Liver (tissue), 9 donors: Measurements from ENCODE around the gene CPSF4. TPM values are rescaled to one million over a fixed set of nuclear protein-coding genes. Genes with fewer than 3 reads are reported as not detected.
A peak's percentile ranks its signal among the peaks of the same experiment; 100 is the strongest.

Experiments used
- DNase-seq: peaks from one replicate; pipeline ENCODE4 v3.0.0-alpha.2; 2017; ENCODE audit warnings: low spot score
- H3K27ac ChIP-seq, 2 donors: one replicate each; pipeline ENCODE4 v1.7.0; 2013; ENCODE audit warnings: inconsistent platforms in 2 of 2, low read length in 2 of 2, control low read depth in 1 of 2, low read depth in 1 of 2, mild to moderate bottlenecking in 1 of 2
- H3K27me3 ChIP-seq, 4 donors: one replicate each; pipeline versions ENCODE4 v1.6.1 to v1.7.0; 2013; ENCODE audit warnings: low read length in 3 of 4, inconsistent platforms in 1 of 4, mild to moderate bottlenecking in 1 of 4, moderate library complexity in 1 of 4; ENCODE audit not compliant: control insufficient read depth in 4 of 4, insufficient read depth in 4 of 4
- H3K36me3 ChIP-seq, 4 donors: one replicate each; pipeline versions ENCODE4 v1.6.1 to v1.7.0; 2013; ENCODE audit warnings: low read length in 3 of 4, mild to moderate bottlenecking in 3 of 4, low read depth in 1 of 4, moderate library complexity in 1 of 4; ENCODE audit not compliant: control insufficient read depth in 4 of 4, insufficient read depth in 3 of 4
- H3K4me1 ChIP-seq, 4 donors: one replicate each; pipeline versions ENCODE4 v1.6.1 to v1.7.0; 2013; ENCODE audit warnings: low read length in 3 of 4, mild to moderate bottlenecking in 3 of 4, moderate library complexity in 1 of 4; ENCODE audit not compliant: control insufficient read depth in 4 of 4, insufficient read depth in 4 of 4
- H3K4me3 ChIP-seq, 3 donors: one replicate each; pipeline versions ENCODE4 v1.6.1 to v1.7.0; 2013; ENCODE audit warnings: low read length in 3 of 3, control low read depth in 1 of 3, low read depth in 1 of 3, mild to moderate bottlenecking in 1 of 3
- H3K9ac ChIP-seq, 2 donors: one replicate each; pipeline ENCODE4 v1.7.0; 2013; ENCODE audit warnings: low read length in 2 of 2, mild to moderate bottlenecking in 2 of 2, moderate library complexity in 2 of 2, control low read depth in 1 of 2, low read depth in 1 of 2
- H3K9me3 ChIP-seq, 4 donors: one replicate each; pipeline versions ENCODE4 v1.6.1 to v1.7.0; 2013; ENCODE audit warnings: low read length in 3 of 4; ENCODE audit not compliant: control insufficient read depth in 4 of 4
- ATF3 ChIP-seq: IDR thresholded peaks from 2 replicates; pipeline ENCODE4 v1.6.1; 2016; ENCODE audit warnings: antibody characterized with exemption
- CTCF ChIP-seq: fragments of 150-350 bp; IDR thresholded peaks from 2 replicates; pipeline ENCODE4 v1.5.1; 2017; ENCODE audit warnings: improper control_type of control experiment, low read depth, low read length; ENCODE audit not compliant: missing input control
- EGR1 ChIP-seq, 2 donors: IDR thresholded peaks; 2 replicates each; pipeline ENCODE4 v1.6.1; 2016 to 2018; ENCODE audit warnings: antibody characterized with exemption in 2 of 2, low read depth in 2 of 2
- FOXA1 ChIP-seq: IDR thresholded peaks from 2 replicates; pipeline ENCODE4 v1.6.1; 2016; ENCODE audit warnings: antibody characterized with exemption
- FOXA2 ChIP-seq: IDR thresholded peaks from 2 replicates; pipeline ENCODE4 v1.6.1; 2016; ENCODE audit warnings: antibody characterized with exemption
- GABPA ChIP-seq, 2 donors: IDR thresholded peaks in 1 of 2; conservative IDR thresholded peaks in 1 of 2; 2 replicates each; pipeline ENCODE4 v1.6.1; 2016; ENCODE audit warnings: antibody characterized with exemption in 2 of 2, mild to moderate bottlenecking in 1 of 2, moderate library complexity in 1 of 2
- HNF4A ChIP-seq, 2 donors: conservative IDR thresholded peaks; 2 replicates each; pipeline ENCODE4 v1.6.1; 2016; ENCODE audit warnings: antibody characterized with exemption in 2 of 2, mild to moderate bottlenecking in 2 of 2
- HNF4G ChIP-seq: IDR thresholded peaks from 2 replicates; pipeline ENCODE4 v1.6.1; 2016; ENCODE audit warnings: antibody characterized with exemption
- JUND ChIP-seq, 2 donors: IDR thresholded peaks; 2 replicates each; pipeline ENCODE4 v1.6.1; 2016; ENCODE audit warnings: antibody characterized with exemption in 2 of 2
- MAX ChIP-seq: IDR thresholded peaks from 2 replicates; pipeline ENCODE4 v1.6.1; 2016; ENCODE audit warnings: antibody characterized with exemption
- NR2F2 ChIP-seq: IDR thresholded peaks from 2 replicates; pipeline ENCODE4 v1.6.1; 2016; ENCODE audit warnings: antibody characterized with exemption
- RAD21 ChIP-seq, 2 donors: IDR thresholded peaks; 2 replicates each; pipeline ENCODE4 v1.6.1; 2016; ENCODE audit warnings: antibody characterized with exemption in 2 of 2, mild to moderate bottlenecking in 2 of 2
- REST ChIP-seq: IDR thresholded peaks from 2 replicates; pipeline ENCODE4 v1.6.1; 2016; ENCODE audit warnings: antibody characterized with exemption, mild to moderate bottlenecking
- RXRA ChIP-seq, 2 donors: IDR thresholded peaks; 2 replicates each; pipeline ENCODE4 v1.6.1; 2017 to 2018; ENCODE audit warnings: antibody characterized with exemption in 2 of 2, mild to moderate bottlenecking in 1 of 2
- SP1 ChIP-seq: IDR thresholded peaks from 2 replicates; pipeline ENCODE4 v1.6.1; 2018; ENCODE audit warnings: antibody characterized with exemption, mild to moderate bottlenecking
- TAF1 ChIP-seq: conservative IDR thresholded peaks from 2 replicates; pipeline ENCODE4 v1.6.1; 2016; ENCODE audit warnings: antibody characterized with exemption, mild to moderate bottlenecking
- YY1 ChIP-seq: IDR thresholded peaks from 2 replicates; pipeline ENCODE4 v1.6.1; 2016; ENCODE audit warnings: antibody characterized with exemption, mild to moderate bottlenecking
- ZBTB33 ChIP-seq: IDR thresholded peaks from 2 replicates; pipeline ENCODE4 v1.6.1; 2016; ENCODE audit warnings: antibody characterized with exemption
- WGBS: extraction: QIAGEN DNeasy Blood & Tissue Kit; methylation state at CpG from one replicate; pipeline ENCODE4 v1.1.7; 2013; 5-methylcytosine and 5-hydroxymethylcytosine counted together
- polyA plus RNA-seq, 2 donors: library from polyadenylated mRNA; stranded (reverse) in 1 of 2; unstranded in 1 of 2; fragments of 200-250 nt in 1 of 2; fragments of >200 nt in 1 of 2; fragmentation: Nextera tagmentation in 1 of 2; extraction: Ambion mirVana in 1 of 2; gene quantifications; one replicate each; pipeline versions ENCODE4 v1.2.1 to v1.2.3, GENCODE V29; 2013 to 2015
- total RNA-seq, 2 donors: library from RNA; depleted of rRNA; stranded (reverse); fragments of >200 nt; gene quantifications; one replicate each; pipeline ENCODE4 v1.2.3, GENCODE V29; 2014
- donor health status: healthy.
- donor health status: healthy.
- donor health status: healthy.
- donor health status: healthy.
- donor health status: healthy.

CPSF4 gene
- total and polyA plus RNA-seq, 4 donors, result 7.1 to 15.3 (median 10.5) TPM

GRCh38 chr7:99394188-99394502 lies 44.6 kb upstream of the CPSF4 start (continued):
- TF ChIP-seq ATF3, result no peak

GRCh38 chr7:99395616-99396327 lies 43.0 kb upstream of the CPSF4 start:
- H3K36me3 ChIP-seq, result peaks cover 11 to 51% (median 23%) of the 10 kb centered on the region in 4 donors
- no peak for DNase-seq
- no peaks in the 10 kb centered on the region for H3K27me3 ChIP-seq
- no peak overlapping the region for H3K9ac ChIP-seq
- peak overlapping the region in 1 of 2 donors; percentile 52 for H3K27ac ChIP-seq
- peaks cover 8 to 30% (median 19%) of the 10 kb centered on the region in 4 donors for H3K4me1 ChIP-seq
- no peak overlapping the region for H3K4me3 ChIP-seq
- H3K9me3 ChIP-seq, result no peaks in the 10 kb centered on the region
- peak; percentile 59 for TF ChIP-seq YY1
- peak; percentile 27 to 89 for TF ChIP-seq RXRA (IDR thresholded peaks at IDR 0.05)
- no peak for TF ChIP-seq ATF3
- TF ChIP-seq RAD21 (IDR thresholded peaks at IDR 0.05), result peak in 1 of 2 donors; percentile 2
- TF ChIP-seq FOXA2, result peak; percentile 79
- TF ChIP-seq EGR1 (IDR thresholded peaks at IDR 0.05; ENCODE audit: low read depth in 2 of 2), result no peak
- TF ChIP-seq JUND (IDR thresholded peaks at IDR 0.05), result peak in 1 of 2 donors; percentile 42
- no peak for TF ChIP-seq ZBTB33
- TF ChIP-seq TAF1, result no peak
- peak; percentile 53 for TF ChIP-seq FOXA1
- no peak for TF ChIP-seq SP1
- TF ChIP-seq NR2F2, result no peak
- TF ChIP-seq HNF4G, result no peak
- peak; percentile 71 for TF ChIP-seq MAX
- no peak for TF ChIP-seq CTCF
- peak; percentile 52 to 80 for TF ChIP-seq HNF4A (conservative IDR thresholded peaks at IDR 0.05)
- peak in 1 of 2 donors; percentile 63 for TF ChIP-seq GABPA (IDR thresholded peaks at IDR 0.05 in 1 of 2, conservative IDR thresholded peaks at IDR 0.05 in 1 of 2)
- no peak for TF ChIP-seq REST
- WGBS, result 43% methylated on average over 14 of the region's 14 CpGs
